Measurements from ENCODE around the gene RGS3. TPM values are rescaled to one million over a fixed set of nuclear protein-coding genes. Genes with fewer than 3 reads are reported as not detected.
A peak's percentile ranks its signal among the peaks of the same experiment; 100 is the strongest.

Gene RGS3
- total RNA-seq, 4 donors from 2014 or later, result 43.0 to 66.2 (median 55.6) TPM

- Histone ChIP-seq H3K4me3 (replicated peaks in 1 of 3) (no peak overlapping the region), H3K27ac (no peak overlapping the region), H3K36me3 (no peaks in the 10 kb centered on the region), H3K27me3 (no peaks in the 10 kb centered on the region), H3K9me3 (no peaks in the 10 kb centered on the region), H3K4me1 (no peaks in the 10 kb centered on the region)
- 57 to 89% methylated on average over 9 to 11 of the region's 11 CpGs for WGBS, 2 donors
- DNase-seq, result peak; percentile 43 to 44
- intact Hi-C loops (cut with DNase I), result no loop called here
- TF ChIP-seq CTCF (IDR thresholded peaks at IDR 0.05) (no peak), POLR2A (IDR thresholded peaks at IDR 0.05) (no peak)
Measured at GRCh38 chr9:113633782-113634595, 170.5 kb downstream of the RGS3 start.

- no peaks in the 10 kb centered on the region for H3K9me3 ChIP-seq
- no peaks in the 10 kb centered on the region for H3K4me1 ChIP-seq
- no peak for DNase-seq
- no peak overlapping the region for H3K4me3 ChIP-seq (replicated peaks in 1 of 3)
- no peaks in the 10 kb centered on the region for H3K36me3 ChIP-seq
- TF ChIP-seq POLR2A (IDR thresholded peaks at IDR 0.05), result no peak
- TF ChIP-seq CTCF (IDR thresholded peaks at IDR 0.05), result no peak
- WGBS, 2 donors, result 62 to 67% methylated on average over 10 of the region's 10 CpGs
- intact Hi-C loops (cut with DNase I), result no loop called here
- H3K27me3 ChIP-seq, result no peaks in the 10 kb centered on the region
- no peak overlapping the region for H3K27ac ChIP-seq
Measured at GRCh38 chr9:113634596-113635515, 171.3 kb downstream of the RGS3 start.

GRCh38 chr9:113635586-113635985, 172.1 kb downstream of the RGS3 start:
- Histone ChIP-seq H3K4me1 (no peaks in the 10 kb centered on the region), H3K27me3 (no peaks in the 10 kb centered on the region), H3K36me3 (no peaks in the 10 kb centered on the region), H3K9me3 (no peaks in the 10 kb centered on the region), H3K27ac (no peak overlapping the region), H3K4me3 (replicated peaks in 1 of 3) (no peak overlapping the region)
- intact Hi-C loops (cut with DNase I), result no loop called here
- WGBS, 2 donors, result 80 to 90% methylated on average over 5 of the region's 5 CpGs
- DNase-seq, result no peak
- TF ChIP-seq CTCF (IDR thresholded peaks at IDR 0.05) (no peak), POLR2A (IDR thresholded peaks at IDR 0.05) (no peak)

- H3K27me3 ChIP-seq, result no peaks in the 10 kb centered on the region
- no peak overlapping the region for H3K27ac ChIP-seq
- H3K36me3 ChIP-seq, result no peaks in the 10 kb centered on the region
- H3K9me3 ChIP-seq, result no peaks in the 10 kb centered on the region
- H3K4me1 ChIP-seq, result no peaks in the 10 kb centered on the region
- TF ChIP-seq POLR2A (IDR thresholded peaks at IDR 0.05) (no peak), CTCF (IDR thresholded peaks at IDR 0.05) (no peak)
- 69 to 71% methylated on average over 10 of the region's 10 CpGs for WGBS, 2 donors
- no peak for DNase-seq
- no peak overlapping the region for H3K4me3 ChIP-seq (replicated peaks in 1 of 3)
- intact Hi-C loops (cut with DNase I), result no loop called here
Measured at GRCh38 chr9:113636165-113636564, 172.6 kb downstream of the RGS3 start.

Measured in thyroid gland (tissue), 4 donors.